H9 (cell line): ENCODE measurements around the gene GMNC. TPM values are rescaled to one million over a fixed set of nuclear protein-coding genes. Genes with fewer than 3 reads are reported as not detected.

Source experiments
- DNase-seq: peaks from one replicate; pipeline ENCODE4 v3.0.0-alpha.2; 2017
- H2AFZ ChIP-seq: one replicate; pipeline ENCODE4 v1.6.1; 2013; ENCODE audit warnings: mild to moderate bottlenecking, low read length, control low read depth, moderate library complexity
- H2AK5ac ChIP-seq: 2 replicates; pipeline ENCODE4 v1.6.1; 2013; ENCODE audit warnings: low read length, control low read depth, mixed read lengths; ENCODE audit not compliant: insufficient read length
- H2BK120ac ChIP-seq: one replicate; pipeline ENCODE4 v1.6.1; 2013; ENCODE audit warnings: low read depth, mild to moderate bottlenecking, low read length, control low read depth, inconsistent platforms; ENCODE audit not compliant: poor library complexity, severe bottlenecking
- H2BK12ac ChIP-seq: 2 replicates; pipeline ENCODE4 v1.6.1; 2013; ENCODE audit warnings: low read length, control low read depth, mixed read lengths, low read depth; ENCODE audit not compliant: insufficient read length
- H2BK15ac ChIP-seq: 2 replicates; pipeline ENCODE4 v1.6.1; 2013; ENCODE audit warnings: low read depth, low read length, control low read depth
- H2BK20ac ChIP-seq: one replicate; pipeline ENCODE4 v1.6.1; 2013; ENCODE audit warnings: low read depth, mild to moderate bottlenecking, low read length, control low read depth, inconsistent platforms; ENCODE audit not compliant: poor library complexity, severe bottlenecking
- H2BK5ac ChIP-seq: 2 replicates; pipeline ENCODE4 v1.6.1; 2013; ENCODE audit warnings: low read length, control low read depth, mixed read lengths; ENCODE audit not compliant: insufficient read length
- H3K14ac ChIP-seq: 2 replicates; pipeline ENCODE4 v1.6.1; 2013; ENCODE audit warnings: low read length, control low read depth; ENCODE audit not compliant: insufficient read depth
- H3K18ac ChIP-seq: 2 replicates; pipeline ENCODE4 v1.6.1; 2013; ENCODE audit warnings: low read depth, mild to moderate bottlenecking, mixed read lengths, low read length, control low read depth; ENCODE audit not compliant: insufficient read length
- H3K23ac ChIP-seq: 2 replicates; pipeline ENCODE4 v1.6.1; 2013; ENCODE audit warnings: low read length, control low read depth, mixed read lengths, low read depth; ENCODE audit not compliant: insufficient read length
- H3K23me2 ChIP-seq: 2 replicates; pipeline ENCODE4 v1.6.1; 2013; ENCODE audit warnings: low read depth, mild to moderate bottlenecking, mixed read lengths, low read length, control low read depth; ENCODE audit not compliant: insufficient read length, poor library complexity, severe bottlenecking
- H3K27ac ChIP-seq: 2 replicates; pipeline ENCODE4 v1.5.1; 2013; ENCODE audit warnings: low read length, control low read depth, mixed read lengths, low read depth; ENCODE audit not compliant: insufficient read length
- H3K27me3 ChIP-seq: 2 replicates; pipeline ENCODE4 v1.6.1; 2013; ENCODE audit warnings: low read length, control low read depth, inconsistent platforms; ENCODE audit not compliant: insufficient read depth
- H3K4ac ChIP-seq: 2 replicates; pipeline ENCODE4 v1.6.1; 2013; ENCODE audit warnings: low read depth, mild to moderate bottlenecking, control low read depth, inconsistent platforms, low read length, moderate library complexity
- H3K4me1 ChIP-seq: 2 replicates; pipeline ENCODE4 v1.6.1; 2013; ENCODE audit warnings: low read length, control low read depth, inconsistent platforms; ENCODE audit not compliant: insufficient read depth
- H3K4me2 ChIP-seq: 2 replicates; pipeline ENCODE4 v1.6.1; 2013; ENCODE audit warnings: low read length, control low read depth, mixed read lengths; ENCODE audit not compliant: insufficient read length, insufficient read depth
- H3K56ac ChIP-seq: 2 replicates; pipeline ENCODE4 v1.6.1; 2013; ENCODE audit warnings: low read depth, mild to moderate bottlenecking, mixed read lengths, low read length, control low read depth; ENCODE audit not compliant: insufficient read length
- H3K79me1 ChIP-seq: 2 replicates; pipeline ENCODE4 v1.6.1; 2013; ENCODE audit warnings: low read depth, mild to moderate bottlenecking, moderate library complexity, low read length, control low read depth, inconsistent platforms; ENCODE audit not compliant: insufficient read depth, poor library complexity, severe bottlenecking
- H3K79me2 ChIP-seq: 2 replicates; pipeline ENCODE4 v1.6.1; 2013; ENCODE audit warnings: low read length, control low read depth, inconsistent platforms; ENCODE audit not compliant: insufficient read depth
- H3K9ac ChIP-seq: 2 replicates; pipeline ENCODE4 v1.6.1; 2013; ENCODE audit warnings: low read length, control low read depth, mixed read lengths; ENCODE audit not compliant: insufficient read length; ENCODE audit errors: extremely low read depth
- H3K9me3 ChIP-seq: one replicate; pipeline ENCODE4 v1.6.1; 2013; ENCODE audit warnings: low read depth, low read length, inconsistent platforms; ENCODE audit not compliant: control insufficient read depth
- H3T11ph ChIP-seq: one replicate; pipeline ENCODE4 v1.6.1; 2013; ENCODE audit warnings: mild to moderate bottlenecking, low read length, control low read depth, inconsistent platforms
- H4K20me1 ChIP-seq: one replicate; pipeline ENCODE4 v1.6.1; 2013; ENCODE audit not compliant: control insufficient read depth, insufficient read length, insufficient read depth
- H4K5ac ChIP-seq: 2 replicates; pipeline ENCODE4 v1.6.1; 2013; ENCODE audit warnings: low read depth, mild to moderate bottlenecking, mixed read lengths, low read length, control low read depth; ENCODE audit not compliant: insufficient read length
- H4K8ac ChIP-seq: replicated peaks from 2 replicates; pipeline ENCODE4 v1.6.1; 2013; ENCODE audit warnings: low read length, control low read depth, mixed read lengths, low read depth; ENCODE audit not compliant: insufficient read length
- H4K91ac ChIP-seq: 2 replicates; pipeline ENCODE4 v1.6.1; 2013; ENCODE audit warnings: low read depth, mild to moderate bottlenecking, moderate library complexity, mixed read lengths, low read length, control low read depth; ENCODE audit not compliant: insufficient read length
- H3K27ac Mint-ChIP-seq, 3 experiments: 2 replicates in 2 of 3; 3 replicates in 1 of 3; pipeline ENCODE4 v1.8.0; 2020 to 2021; ENCODE audit warnings: mixed read lengths in 3 of 3, mild to moderate bottlenecking in 1 of 3, moderate library complexity in 1 of 3
- H3K27me3 Mint-ChIP-seq: 2 replicates; pipeline ENCODE4 v1.8.0; 2021; ENCODE audit warnings: low read depth, mild to moderate bottlenecking, moderate library complexity, mixed read lengths
- H3K36me3 Mint-ChIP-seq, 3 experiments: 2 replicates in 2 of 3; 3 replicates in 1 of 3; pipeline ENCODE4 v1.8.0; 2020 to 2021; ENCODE audit warnings: low read depth in 3 of 3, mixed read lengths in 3 of 3; ENCODE audit not compliant: insufficient read depth in 1 of 3
- H3K4me1 Mint-ChIP-seq, 2 experiments: 2 replicates each; pipeline ENCODE4 v1.8.0; 2020; ENCODE audit warnings: mixed read lengths in 2 of 2
- H3K4me3 Mint-ChIP-seq, 2 experiments: 2 replicates in 1 of 2; 3 replicates in 1 of 2; pipeline ENCODE4 v1.8.0; 2020 to 2021; ENCODE audit warnings: mild to moderate bottlenecking in 2 of 2, mixed read lengths in 2 of 2, moderate library complexity in 1 of 2
- H3K9me3 Mint-ChIP-seq, 2 experiments: 2 replicates in 1 of 2; 3 replicates in 1 of 2; pipeline ENCODE4 v1.8.0; 2020; ENCODE audit warnings: mild to moderate bottlenecking in 2 of 2, mixed read lengths in 2 of 2, moderate library complexity in 1 of 2
- WGBS: extraction: QIAGEN DNeasy Blood & Tissue Kit; methylation state at CpG from one replicate; pipeline ENCODE4 v1.1.7; 2013; ENCODE audit warnings: missing lambda C conversion rate, low lambda C conversion rate, mixed read lengths; ENCODE audit not compliant: insufficient read length; ENCODE audit errors: extremely low coverage; 5-methylcytosine and 5-hydroxymethylcytosine counted together
- total RNA-seq: library from RNA; stranded (reverse); gene quantifications from 2 replicates; pipeline ENCODE4 v1.2.1, GENCODE V29; 2021
- TF ChIP-seq, protein P1 (sequence below): fragments of 200-600 bp; sonication (generic); conservative IDR thresholded peaks from 3 replicates; pipeline ENCODE4 v1.8.0; 2021; ENCODE audit warnings: antibody characterized with exemption, mild to moderate bottlenecking

GMNC gene
- total RNA-seq, 1 experiment from 2014 or later: not detected

DNA sequence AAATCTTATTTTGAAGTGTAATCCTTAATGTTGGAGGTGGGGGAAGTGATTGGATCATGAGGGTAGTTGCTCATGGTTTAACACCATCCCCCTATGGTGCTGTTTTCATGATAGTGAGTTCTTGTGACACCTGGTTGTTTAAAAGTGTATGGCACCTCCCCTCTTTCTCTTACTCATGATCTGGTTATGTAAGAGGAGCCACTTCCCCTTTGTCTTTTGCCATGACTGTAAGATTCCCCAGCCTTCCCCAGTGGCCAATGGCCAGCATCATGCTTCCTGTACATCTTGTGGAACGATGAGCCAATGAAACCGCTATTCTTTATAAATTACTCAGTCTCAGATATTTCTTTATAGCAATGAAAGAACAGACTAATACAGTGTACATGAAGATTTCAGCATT, 39.8 kb upstream of the GMNC start:
- no CpG with 5 or more reads among the region's 2 CpGs for WGBS
- Mint-ChIP-seq H3K27ac (peak overlapping the region in 1 of 3 experiments; percentile 65; a peak in 1 of 7 replicates), H3K4me3 (no peak overlapping the region), H3K9me3 (peaks cover 27 to 36% of the 10 kb centered on the region in 2 experiments), H3K36me3 (peaks cover 6 to 31% (median 8%) of the 10 kb centered on the region in 3 experiments), H3K4me1 (no peaks in the 10 kb centered on the region), H3K27me3 (no peaks in the 10 kb centered on the region)
- Histone ChIP-seq H3K18ac (no peak overlapping the region), H3K79me1 (no peaks in the 10 kb centered on the region), H4K91ac (no peak overlapping the region), H3K14ac (no peak overlapping the region), H3T11ph (no peak overlapping the region), H3K27ac (no peak overlapping the region), H4K5ac (no peak overlapping the region), H3K27me3 (no peaks in the 10 kb centered on the region), H2BK5ac (no peak overlapping the region), H3K79me2 (no peaks in the 10 kb centered on the region; the same call in 1 of the 2 replicates), H3K4me2 (no peak overlapping the region), H3K23ac (no peak overlapping the region), H3K4me1 (no peaks in the 10 kb centered on the region), H3K9ac (no peak overlapping the region), H2AFZ (no peak overlapping the region), H2BK20ac (no peak overlapping the region), H4K20me1 (no peaks in the 10 kb centered on the region), H3K9me3 (no peaks in the 10 kb centered on the region), H2AK5ac (no peak overlapping the region), H2BK120ac (no peak overlapping the region), H3K56ac (no peak overlapping the region), H2BK12ac (no peak overlapping the region), H3K23me2 (no peaks in the 10 kb centered on the region), H2BK15ac (no peak overlapping the region), H3K4ac (no peak overlapping the region), H4K8ac (no peak overlapping the region)
- TF ChIP-seq, protein P1, sequence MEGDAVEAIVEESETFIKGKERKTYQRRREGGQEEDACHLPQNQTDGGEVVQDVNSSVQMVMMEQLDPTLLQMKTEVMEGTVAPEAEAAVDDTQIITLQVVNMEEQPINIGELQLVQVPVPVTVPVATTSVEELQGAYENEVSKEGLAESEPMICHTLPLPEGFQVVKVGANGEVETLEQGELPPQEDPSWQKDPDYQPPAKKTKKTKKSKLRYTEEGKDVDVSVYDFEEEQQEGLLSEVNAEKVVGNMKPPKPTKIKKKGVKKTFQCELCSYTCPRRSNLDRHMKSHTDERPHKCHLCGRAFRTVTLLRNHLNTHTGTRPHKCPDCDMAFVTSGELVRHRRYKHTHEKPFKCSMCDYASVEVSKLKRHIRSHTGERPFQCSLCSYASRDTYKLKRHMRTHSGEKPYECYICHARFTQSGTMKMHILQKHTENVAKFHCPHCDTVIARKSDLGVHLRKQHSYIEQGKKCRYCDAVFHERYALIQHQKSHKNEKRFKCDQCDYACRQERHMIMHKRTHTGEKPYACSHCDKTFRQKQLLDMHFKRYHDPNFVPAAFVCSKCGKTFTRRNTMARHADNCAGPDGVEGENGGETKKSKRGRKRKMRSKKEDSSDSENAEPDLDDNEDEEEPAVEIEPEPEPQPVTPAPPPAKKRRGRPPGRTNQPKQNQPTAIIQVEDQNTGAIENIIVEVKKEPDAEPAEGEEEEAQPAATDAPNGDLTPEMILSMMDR: no peak
- DNase-seq: no peak
